HEK293T (cell line): ENCODE results near the gene IGSF9B.

Source experiments
- ARNT ChIP-seq: fragments of 450-650 bp; IDR thresholded peaks from 2 replicates; pipeline ENCODE4 v1.6.1; 2017; ENCODE audit warnings: mild to moderate bottlenecking
- ELF4 ChIP-seq: fragments of 450-650 bp; IDR thresholded peaks from 2 replicates; pipeline ENCODE4 v1.6.1; 2017; ENCODE audit warnings: antibody characterized with exemption
- FOXA1 ChIP-seq: fragments of 450-650 bp; IDR thresholded peaks from 2 replicates; pipeline ENCODE4 v1.6.1; 2016; ENCODE audit warnings: mild to moderate bottlenecking
- FOXK2 ChIP-seq: fragments of 450-650 bp; IDR thresholded peaks from 2 replicates; pipeline ENCODE4 v1.6.1; 2016; ENCODE audit warnings: mild to moderate bottlenecking
- LEF1 ChIP-seq: fragments of 450-650 bp; IDR thresholded peaks from 2 replicates; pipeline ENCODE4 v1.6.1; 2017; ENCODE audit warnings: mild to moderate bottlenecking, borderline replicate concordance
- NFRKB ChIP-seq: fragments of 450-650 bp; IDR thresholded peaks from 2 replicates; pipeline ENCODE4 v1.6.1; 2016; ENCODE audit warnings: mild to moderate bottlenecking, moderate library complexity
- SP1 ChIP-seq: fragments of 450-650 bp; IDR thresholded peaks from 2 replicates; pipeline ENCODE4 v1.6.1; 2017
- SUZ12 ChIP-seq: fragments of 450-650 bp; IDR thresholded peaks from 2 replicates; pipeline ENCODE4 v1.6.1; 2016; ENCODE audit warnings: mild to moderate bottlenecking
- TARDBP ChIP-seq: fragments of 450-650 bp; IDR thresholded peaks from 2 replicates; pipeline ENCODE4 v1.6.1; 2016
- ZNF384 ChIP-seq: fragments of 450-650 bp; IDR thresholded peaks from 2 replicates; pipeline ENCODE4 v1.6.1; 2016
- TF ChIP-seq, protein P1 (sequence below): fragments of 450-650 bp; IDR thresholded peaks from 2 replicates; pipeline ENCODE4 v1.6.1; 2016

DNA sequence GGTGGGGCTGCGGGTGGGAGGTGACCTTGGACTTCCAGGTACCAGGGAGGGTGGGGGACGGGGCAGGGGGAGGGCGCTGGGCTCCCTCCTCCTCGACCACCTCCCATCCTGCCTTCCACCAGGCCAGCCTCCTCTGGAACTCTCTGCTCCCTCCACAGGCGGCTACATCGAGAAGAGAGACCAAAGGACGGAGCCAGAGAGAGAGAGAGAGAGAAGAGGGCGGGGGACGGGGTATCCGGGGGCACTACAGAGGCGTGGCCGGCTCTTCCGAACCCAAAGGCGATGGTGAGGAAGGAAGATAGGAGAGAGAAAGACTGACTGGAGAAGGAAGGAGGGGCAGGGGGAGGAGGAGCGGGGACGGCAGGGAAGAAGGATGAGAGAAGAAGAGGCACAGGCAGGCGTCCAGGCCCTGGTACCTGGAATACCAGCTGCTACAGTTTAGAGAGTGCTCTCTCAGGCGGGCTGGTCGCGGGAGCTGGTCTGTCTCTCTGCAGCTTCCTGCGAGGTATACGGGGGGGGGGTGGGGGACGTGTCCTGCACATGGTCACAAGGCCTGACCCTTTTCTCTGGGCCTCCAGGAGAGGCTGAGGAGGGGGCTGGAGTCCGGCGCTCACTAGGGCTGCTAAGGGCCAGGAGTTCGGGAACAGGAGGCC lies 38.0 kb downstream of the IGSF9B start:
- TF ChIP-seq SP1 (no peak), ELF4 (no peak), LEF1 (no peak), ZNF384 (no peak), TARDBP (no peak), FOXK2 (no peak), SUZ12 (no peak), FOXA1 (no peak), ARNT (no peak), NFRKB (no peak)
- TF ChIP-seq, protein P1, sequence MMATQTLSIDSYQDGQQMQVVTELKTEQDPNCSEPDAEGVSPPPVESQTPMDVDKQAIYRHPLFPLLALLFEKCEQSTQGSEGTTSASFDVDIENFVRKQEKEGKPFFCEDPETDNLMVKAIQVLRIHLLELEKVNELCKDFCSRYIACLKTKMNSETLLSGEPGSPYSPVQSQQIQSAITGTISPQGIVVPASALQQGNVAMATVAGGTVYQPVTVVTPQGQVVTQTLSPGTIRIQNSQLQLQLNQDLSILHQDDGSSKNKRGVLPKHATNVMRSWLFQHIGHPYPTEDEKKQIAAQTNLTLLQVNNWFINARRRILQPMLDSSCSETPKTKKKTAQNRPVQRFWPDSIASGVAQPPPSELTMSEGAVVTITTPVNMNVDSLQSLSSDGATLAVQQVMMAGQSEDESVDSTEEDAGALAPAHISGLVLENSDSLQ, result no peak
